Activated naive CD8-positive, alpha-beta T cell treated with anti-CD3 and anti-CD28 coated beads, Interleukin-2, amount 10 ng/mL, durations not matched to agents 7 days and 5 days (primary cell): Measurements from ENCODE around the gene AGPAT4. TPM values are rescaled to one million over a fixed set of nuclear protein-coding genes. Genes with fewer than 3 reads are reported as not detected.
A peak's percentile ranks its signal among the peaks of the same experiment; 100 is the strongest.

Source experiments
- ATAC-seq: fragments of 150-1000 bp; cut with Tn5 transposase; one replicate; pipeline ENCODE4 v1.10.0; 2021; ENCODE audit warnings: low read depth, moderate library complexity
- POLR2A ChIA-PET: fragments of 350-600 bp; sonication (Branson Sonifier 250); formaldehyde crosslinking; loops from one replicate; lab custom pipeline; 2021; ENCODE audit warnings: antibody characterized with exemption; lab: Charles Lee
- DNase-seq: peaks from one replicate; pipeline ENCODE4 v3.0.0; 2021
- H3K27ac Mint-ChIP-seq: one replicate; pipeline ENCODE4 v1.8.0; 2022; ENCODE audit warnings: mild to moderate bottlenecking, mixed read lengths
- H3K27me3 Mint-ChIP-seq: one replicate; pipeline ENCODE4 v1.8.0; 2022; ENCODE audit warnings: mild to moderate bottlenecking, moderate library complexity, mixed read lengths
- H3K36me3 Mint-ChIP-seq: one replicate; pipeline ENCODE4 v1.8.0; 2021; ENCODE audit warnings: mild to moderate bottlenecking, mixed read lengths
- H3K4me1 Mint-ChIP-seq: one replicate; pipeline ENCODE4 v1.8.0; 2021; ENCODE audit warnings: mixed read lengths
- H3K4me3 Mint-ChIP-seq: one replicate; pipeline ENCODE4 v1.8.0; 2022; ENCODE audit warnings: mild to moderate bottlenecking, moderate library complexity, mixed read lengths
- H3K9me3 Mint-ChIP-seq: one replicate; pipeline ENCODE4 v1.8.0; 2021; ENCODE audit warnings: mixed read lengths
- total RNA-seq, 2 experiments: library from RNA; stranded (reverse); gene quantifications; one replicate each; pipeline ENCODE4 v1.2.3, GENCODE V29; 2021

Gene AGPAT4
- total RNA-seq, 2 experiments from 2014 or later: 2.7 to 4.9 TPM

- no peaks in the 10 kb centered on the region for H3K36me3 Mint-ChIP-seq
- POLR2A ChIA-PET: no interaction called here
- no peak overlapping the region for H3K4me3 Mint-ChIP-seq
- no peaks in the 10 kb centered on the region for H3K9me3 Mint-ChIP-seq
- ATAC-seq (no peak), DNase-seq (no peak)
- H3K27me3 Mint-ChIP-seq: peaks cover 4% of the 10 kb centered on the region
- H3K4me1 Mint-ChIP-seq: no peaks in the 10 kb centered on the region
- H3K27ac Mint-ChIP-seq: no peak overlapping the region
These were observed 27.5 kb upstream of the AGPAT4 start for GRCh38 chr6:161301338-161301737.

GRCh38 chr6:161300823-161301222 lies 27.0 kb upstream of the AGPAT4 start:
- peaks cover 4% of the 10 kb centered on the region for H3K27me3 Mint-ChIP-seq
- ATAC-seq (no peak), DNase-seq (no peak)
- no peaks in the 10 kb centered on the region for H3K9me3 Mint-ChIP-seq
- H3K36me3 Mint-ChIP-seq: no peaks in the 10 kb centered on the region
- no peak overlapping the region for H3K4me3 Mint-ChIP-seq
- POLR2A ChIA-PET: no interaction called here
- no peaks in the 10 kb centered on the region for H3K4me1 Mint-ChIP-seq
- no peak overlapping the region for H3K27ac Mint-ChIP-seq

- ATAC-seq (no peak), DNase-seq (no peak)
- Mint-ChIP-seq H3K36me3 (no peaks in the 10 kb centered on the region), H3K9me3 (no peaks in the 10 kb centered on the region), H3K4me1 (no peaks in the 10 kb centered on the region), H3K27ac (no peak overlapping the region), H3K4me3 (no peak overlapping the region), H3K27me3 (peaks cover 4% of the 10 kb centered on the region)
- POLR2A ChIA-PET: no interaction called here
These were observed 25.9 kb upstream of the AGPAT4 start for GRCh38 chr6:161299726-161300125.

GRCh38 chr6:161295784-161296183 lies 21.9 kb upstream of the AGPAT4 start:
- Mint-ChIP-seq H3K27ac (no peak overlapping the region), H3K27me3 (peaks cover 6% of the 10 kb centered on the region), H3K4me1 (no peaks in the 10 kb centered on the region), H3K4me3 (no peak overlapping the region), H3K9me3 (no peaks in the 10 kb centered on the region), H3K36me3 (no peaks in the 10 kb centered on the region)
- ATAC-seq: no peak
- POLR2A ChIA-PET: no interaction called here
- no peak for DNase-seq

GRCh38 chr6:161292650-161293281 lies 18.9 kb upstream of the AGPAT4 start:
- no peak for DNase-seq
- no peaks in the 10 kb centered on the region for H3K4me1 Mint-ChIP-seq
- no peak for ATAC-seq
- POLR2A ChIA-PET: no interaction called here
- H3K9me3 Mint-ChIP-seq: no peaks in the 10 kb centered on the region
- H3K27ac Mint-ChIP-seq: no peak overlapping the region
- H3K27me3 Mint-ChIP-seq: peaks cover 7% of the 10 kb centered on the region
- no peaks in the 10 kb centered on the region for H3K36me3 Mint-ChIP-seq
- H3K4me3 Mint-ChIP-seq: no peak overlapping the region

GRCh38 chr6:161292145-161292544 lies 18.3 kb upstream of the AGPAT4 start:
- POLR2A ChIA-PET: no interaction called here
- peaks cover 8% of the 10 kb centered on the region for H3K27me3 Mint-ChIP-seq
- no peak for DNase-seq

GRCh38 chr6:161290751-161291150 lies 16.9 kb upstream of the AGPAT4 start:
- Mint-ChIP-seq H3K27me3 (peaks cover 7% of the 10 kb centered on the region), H3K36me3 (no peaks in the 10 kb centered on the region), H3K9me3 (no peaks in the 10 kb centered on the region), H3K27ac (no peak overlapping the region), H3K4me3 (no peak overlapping the region), H3K4me1 (no peaks in the 10 kb centered on the region)
- no peak for DNase-seq
- POLR2A ChIA-PET: no interaction called here
- no peak for ATAC-seq

More at GRCh38 chr6:161292145-161292544, 18.3 kb upstream of the AGPAT4 start:
- no peaks in the 10 kb centered on the region for H3K9me3 Mint-ChIP-seq
- no peaks in the 10 kb centered on the region for H3K36me3 Mint-ChIP-seq
- no peaks in the 10 kb centered on the region for H3K4me1 Mint-ChIP-seq
- no peak overlapping the region for H3K27ac Mint-ChIP-seq
- no peak overlapping the region for H3K4me3 Mint-ChIP-seq
- no peak for ATAC-seq

GRCh38 chr6:161284653-161285052 lies 10.8 kb upstream of the AGPAT4 start:
- H3K27me3 Mint-ChIP-seq: peaks cover 14% of the 10 kb centered on the region
- no peak overlapping the region for H3K4me3 Mint-ChIP-seq
- H3K27ac Mint-ChIP-seq: no peak overlapping the region
- H3K9me3 Mint-ChIP-seq: no peaks in the 10 kb centered on the region
- no peak for DNase-seq
- no peak for ATAC-seq
- H3K36me3 Mint-ChIP-seq: no peaks in the 10 kb centered on the region
- H3K4me1 Mint-ChIP-seq: peaks cover 2% of the 10 kb centered on the region
- POLR2A ChIA-PET: no interaction called here

GRCh38 chr6:161281092-161281491 lies 7.2 kb upstream of the AGPAT4 start:
- Mint-ChIP-seq H3K4me1 (peaks cover 2% of the 10 kb centered on the region), H3K36me3 (no peaks in the 10 kb centered on the region), H3K9me3 (no peaks in the 10 kb centered on the region), H3K27ac (no peak overlapping the region), H3K4me3 (no peak overlapping the region), H3K27me3 (peaks cover 15% of the 10 kb centered on the region)
- no peak for ATAC-seq
- POLR2A ChIA-PET: no interaction called here
- no peak for DNase-seq

GRCh38 chr6:161279677-161280415 lies 6.0 kb upstream of the AGPAT4 start:
- H3K36me3 Mint-ChIP-seq: no peaks in the 10 kb centered on the region
- H3K27me3 Mint-ChIP-seq: peaks cover 18% of the 10 kb centered on the region
- no peak overlapping the region for H3K27ac Mint-ChIP-seq
- ATAC-seq: no peak
- H3K9me3 Mint-ChIP-seq: no peaks in the 10 kb centered on the region
- POLR2A ChIA-PET: no interaction called here
- H3K4me3 Mint-ChIP-seq: no peak overlapping the region
- peaks cover 4% of the 10 kb centered on the region for H3K4me1 Mint-ChIP-seq
- no peak for DNase-seq

- ATAC-seq (no peak), DNase-seq (no peak)
- Mint-ChIP-seq H3K4me3 (no peak overlapping the region), H3K27me3 (peaks cover 12% of the 10 kb centered on the region), H3K36me3 (no peaks in the 10 kb centered on the region), H3K27ac (no peak overlapping the region), H3K9me3 (no peaks in the 10 kb centered on the region), H3K4me1 (peaks cover 14% of the 10 kb centered on the region)
- POLR2A ChIA-PET: no interaction called here
These were observed 2.8 kb upstream of the AGPAT4 start for GRCh38 chr6:161276605-161277155.

GRCh38 chr6:161274898-161275297 lies 1.0 kb upstream of the AGPAT4 start:
- H3K4me3 Mint-ChIP-seq: no peak overlapping the region
- H3K27me3 Mint-ChIP-seq: peaks cover 5% of the 10 kb centered on the region
- peaks cover 14% of the 10 kb centered on the region for H3K4me1 Mint-ChIP-seq
- no peaks in the 10 kb centered on the region for H3K9me3 Mint-ChIP-seq
- ATAC-seq (no peak), DNase-seq (no peak)
- no peak overlapping the region for H3K27ac Mint-ChIP-seq
- H3K36me3 Mint-ChIP-seq: no peaks in the 10 kb centered on the region
- POLR2A ChIA-PET: interaction anchor here (0.6 to 2.0 kb wide), 2 partner anchors 13 to 283 kb away, joined by 6 to 7 read pairs; partner anchors contain the start of gene MAP3K4

GRCh38 chr6:161274488-161274858 lies 612 bp upstream of the AGPAT4 start:
- Mint-ChIP-seq H3K9me3 (no peaks in the 10 kb centered on the region), H3K4me3 (peak overlapping the region; percentile 91), H3K27ac (peak overlapping the region; percentile 96), H3K27me3 (peaks cover 5% of the 10 kb centered on the region), H3K4me1 (peaks cover 14% of the 10 kb centered on the region), H3K36me3 (no peaks in the 10 kb centered on the region)
- ATAC-seq (no peak), DNase-seq (no peak)
- POLR2A ChIA-PET: interaction anchor here (0.6 to 2.0 kb wide), 4 partner anchors 14 to 282 kb away, joined by 5 to 7 read pairs (median 6); partner anchors contain the start of gene MAP3K4
